ENCODE results near the gene OR2B6.

The OR2B6 gene

GRCh38 chr6:27966816-27967426 is 9.9 kb downstream of the OR2B6 start:
- H3K4me3 ChIP-seq (ENCODE audit: control insufficient read depth, low read depth, low read length) = no peak overlapping the region
- no peak for TF ChIP-seq CTCF (conservative IDR thresholded peaks at IDR 0.05; ENCODE audit: control insufficient read depth, insufficient read depth, low read depth, low read length)
- DNase-seq (ENCODE audit: low read depth) = no peak

GRCh38 chr6:27970444-27970843 is 13.4 kb downstream of the OR2B6 start:
- no peak for DNase-seq (ENCODE audit: low read depth)
- TF ChIP-seq CTCF (conservative IDR thresholded peaks at IDR 0.05; ENCODE audit: control insufficient read depth, insufficient read depth, low read depth, low read length) = no peak
- H3K4me3 ChIP-seq (ENCODE audit: control insufficient read depth, low read depth, low read length) = no peak overlapping the region

DNA sequence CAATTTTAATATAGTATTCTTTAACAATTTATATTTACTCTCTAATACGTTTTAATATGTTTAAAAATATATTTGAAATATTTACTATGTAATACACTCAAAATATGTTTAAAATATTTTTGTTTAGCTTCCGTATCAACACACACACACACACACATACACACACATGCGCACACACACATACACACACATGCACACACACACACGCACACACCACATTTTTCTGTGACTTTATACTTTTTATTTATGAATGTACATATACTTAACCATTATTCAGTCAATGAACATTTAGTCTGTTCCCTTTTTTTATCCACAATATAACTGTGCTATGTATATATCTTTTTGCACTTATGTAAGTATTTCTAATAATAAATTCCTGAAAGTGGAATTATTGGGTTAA is 15.7 kb downstream of the OR2B6 start:
- no peak for TF ChIP-seq CTCF (conservative IDR thresholded peaks at IDR 0.05; ENCODE audit: control insufficient read depth, insufficient read depth, low read depth, low read length)
- H3K4me3 ChIP-seq (ENCODE audit: control insufficient read depth, low read depth, low read length) = no peak overlapping the region
- no peak for DNase-seq (ENCODE audit: low read depth)

GRCh38 chr6:27977387-27977786 is 20.3 kb downstream of the OR2B6 start:
- DNase-seq (ENCODE audit: low read depth) = no peak
- no peak for TF ChIP-seq CTCF (conservative IDR thresholded peaks at IDR 0.05; ENCODE audit: control insufficient read depth, insufficient read depth, low read depth, low read length)
- no peak overlapping the region for H3K4me3 ChIP-seq (ENCODE audit: control insufficient read depth, low read depth, low read length)

DNA sequence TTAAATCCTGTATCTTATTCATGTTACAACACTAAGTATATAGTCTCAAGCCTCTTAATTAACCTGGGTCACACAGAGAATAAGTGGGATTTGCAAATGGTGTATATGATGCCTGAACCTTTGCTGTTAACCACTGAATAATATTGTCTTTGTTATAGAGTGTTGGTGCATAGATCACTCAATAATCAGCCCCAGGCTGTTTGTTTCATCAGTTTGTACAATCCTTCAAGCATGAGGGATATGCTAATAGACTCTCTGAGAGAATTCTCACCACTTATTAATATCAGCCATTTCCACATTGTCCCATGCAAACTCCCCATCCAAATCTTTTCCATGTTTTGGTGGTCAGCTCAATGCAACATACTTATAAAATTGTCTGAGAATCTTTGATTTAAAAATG is 21.7 kb downstream of the OR2B6 start:
- TF ChIP-seq CTCF (conservative IDR thresholded peaks at IDR 0.05; ENCODE audit: control insufficient read depth, insufficient read depth, low read depth, low read length) = no peak
- DNase-seq (ENCODE audit: low read depth) = no peak
- no peak overlapping the region for H3K4me3 ChIP-seq (ENCODE audit: control insufficient read depth, low read depth, low read length)

DNA sequence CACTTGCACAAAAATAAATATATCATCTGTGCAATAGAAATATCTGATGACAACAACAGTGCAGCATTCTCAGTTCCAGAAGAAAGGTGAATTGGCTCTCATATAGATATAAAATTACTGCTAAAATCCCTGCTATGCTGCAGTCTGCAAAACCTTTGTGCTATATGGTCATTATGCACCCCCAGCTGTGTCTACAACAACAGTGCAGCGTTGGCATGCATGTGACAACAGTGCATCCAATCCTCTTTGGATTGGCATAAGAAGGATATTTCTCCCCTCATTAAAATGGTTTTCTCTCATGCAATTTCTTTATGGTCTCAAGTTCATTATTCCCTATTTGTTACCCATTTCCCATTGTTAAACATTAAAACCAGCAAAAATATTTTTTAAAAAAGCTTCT is 23.1 kb downstream of the OR2B6 start:
- DNase-seq (ENCODE audit: low read depth) = no peak
- TF ChIP-seq CTCF (conservative IDR thresholded peaks at IDR 0.05; ENCODE audit: control insufficient read depth, insufficient read depth, low read depth, low read length) = no peak
- no peak overlapping the region for H3K4me3 ChIP-seq (ENCODE audit: control insufficient read depth, low read depth, low read length)

Measured in fibroblast of mammary gland (primary cell).